ENCODE measurements around the gene FADS3.

Gene FADS3

GRCh38 chr11:61833471-61833870 is 57.9 kb downstream of the FADS3 start:
- DNase-seq = no peak

- DNase-seq = no peak
These were observed 58.6 kb downstream of the FADS3 start for GRCh38 chr11:61832754-61833153.

GRCh38 chr11:61832207-61832606 is 59.1 kb downstream of the FADS3 start:
- no peak for DNase-seq

GRCh38 chr11:61830237-61831105 is 60.9 kb downstream of the FADS3 start:
- DNase-seq = no peak

- DNase-seq = no peak
These were observed 61.5 kb downstream of the FADS3 start for GRCh38 chr11:61829806-61830205.

- peak in 1 of 2 donors; percentile 19 for DNase-seq
These were observed 62.5 kb downstream of the FADS3 start for GRCh38 chr11:61828629-61829407.

- DNase-seq = no peak
These were observed 63.0 kb downstream of the FADS3 start for GRCh38 chr11:61828379-61828628.

GRCh38 chr11:61827571-61828378 is 63.6 kb downstream of the FADS3 start, which contains the start of gene FADS2:
FADS2 (plus strand) TSS chr11:61828300; CDS start chr11:61828391, 91 bp downstream.
- peak; percentile 49 to 87 for DNase-seq

GRCh38 chr11:61826930-61827570 is 64.3 kb downstream of the FADS3 start:
- DNase-seq = peak in 1 of 2 donors; percentile 56
